HUDEP-2 (cell line): ENCODE results near the gene LCN6.
A peak's percentile ranks its signal among the peaks of the same experiment; 100 is the strongest.

ENCODE experiments used
- DNase-seq, 76 experiments: peaks; one replicate each; lab custom pipeline; 2025; ENCODE audit not compliant: unreplicated experiment in 76 of 76; lab: John Stamatoyannopoulos, UW

LCN6 gene

DNA sequence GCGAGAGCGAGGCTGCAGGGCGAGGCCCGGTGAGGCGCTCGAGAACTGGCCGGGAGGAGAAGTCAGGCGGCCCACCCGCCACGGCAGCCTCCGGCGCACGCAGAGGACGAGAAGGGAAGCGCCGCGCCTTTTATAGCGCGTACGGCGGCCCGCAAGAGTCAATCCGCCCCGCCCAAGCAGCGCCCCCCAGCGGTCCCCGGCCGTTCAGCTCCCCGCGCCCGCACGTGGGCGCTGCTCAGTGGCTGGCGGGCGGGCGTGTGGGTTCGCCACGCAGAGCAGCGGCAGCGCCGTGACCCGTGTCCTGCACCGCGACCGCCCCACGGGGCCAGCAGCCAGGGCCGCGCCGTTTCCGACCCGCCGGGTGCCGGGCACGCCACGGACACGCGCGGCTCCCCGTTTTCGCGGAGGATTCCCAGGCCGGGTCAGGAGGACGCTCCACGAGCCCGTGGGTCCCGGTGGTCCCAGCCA lies 20.2 kb downstream of the LCN6 start:
- peak in 73 of 76 experiments; percentile 38 to 91 (median 80) for DNase-seq

- DNase-seq: peak in 55 of 76 experiments; percentile 10 to 68 (median 42)
Measured at GRCh38 chr9:136726631-136727191, 21.6 kb downstream of the LCN6 start.

DNA sequence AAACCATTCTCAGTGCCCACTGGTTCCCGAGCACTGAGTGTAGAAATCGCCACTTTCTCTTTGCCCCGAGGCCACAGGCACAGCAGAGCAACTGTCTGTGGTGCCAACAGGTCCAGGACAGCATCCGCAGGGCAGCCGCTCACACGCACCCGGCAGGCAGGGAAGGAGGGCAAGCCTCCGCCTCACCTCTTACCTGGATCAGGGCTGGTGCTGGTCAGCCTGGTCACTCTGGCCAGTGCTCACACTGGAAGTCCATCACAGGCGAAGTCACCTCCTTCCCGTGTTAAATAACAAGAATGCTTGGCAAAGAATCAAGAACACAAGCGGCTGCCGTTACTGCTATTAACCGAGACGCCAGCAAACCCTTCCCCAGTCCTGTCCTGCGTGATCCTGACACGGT lies 22.2 kb downstream of the LCN6 start:
- no peak for DNase-seq

DNA sequence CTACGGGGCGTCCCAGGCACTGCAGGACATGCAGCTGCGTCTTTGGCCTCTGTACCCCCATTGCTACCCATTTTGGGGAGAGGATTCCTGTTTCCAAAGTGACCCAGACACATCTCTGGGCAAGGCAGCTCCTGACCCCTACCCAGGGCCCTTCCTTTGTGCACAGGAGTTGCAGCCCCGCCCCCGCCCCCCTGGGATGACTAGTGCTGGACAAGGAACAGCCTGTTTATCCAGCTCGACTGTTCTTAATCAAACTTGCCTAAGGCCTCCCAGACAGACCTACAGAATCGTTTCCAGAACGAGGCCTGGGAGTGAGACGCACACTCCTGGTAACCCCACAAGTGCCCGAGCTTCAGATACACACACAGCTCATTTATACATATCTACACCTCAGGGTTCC lies 22.7 kb downstream of the LCN6 start:
- no peak for DNase-seq

DNA sequence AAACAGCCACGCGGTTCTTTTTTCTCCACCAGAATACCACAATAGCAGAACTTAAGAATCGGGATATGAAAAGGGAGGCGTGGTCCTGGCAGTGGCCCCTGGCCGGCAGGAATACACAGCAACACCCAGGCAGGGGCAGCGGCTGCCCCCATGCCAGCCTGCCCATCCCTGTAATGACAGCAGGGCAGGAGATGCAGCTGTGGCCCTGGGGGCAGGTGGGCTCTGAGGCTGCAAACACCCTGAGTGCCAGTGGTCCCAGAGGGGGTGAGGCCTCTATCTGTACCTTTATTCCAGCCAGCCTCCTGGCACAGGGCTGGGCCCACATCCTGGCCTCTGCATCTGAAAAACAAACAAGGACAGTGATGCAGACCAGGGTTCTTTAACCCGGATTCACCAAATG lies 23.6 kb downstream of the LCN6 start:
- no peak for DNase-seq

DNA sequence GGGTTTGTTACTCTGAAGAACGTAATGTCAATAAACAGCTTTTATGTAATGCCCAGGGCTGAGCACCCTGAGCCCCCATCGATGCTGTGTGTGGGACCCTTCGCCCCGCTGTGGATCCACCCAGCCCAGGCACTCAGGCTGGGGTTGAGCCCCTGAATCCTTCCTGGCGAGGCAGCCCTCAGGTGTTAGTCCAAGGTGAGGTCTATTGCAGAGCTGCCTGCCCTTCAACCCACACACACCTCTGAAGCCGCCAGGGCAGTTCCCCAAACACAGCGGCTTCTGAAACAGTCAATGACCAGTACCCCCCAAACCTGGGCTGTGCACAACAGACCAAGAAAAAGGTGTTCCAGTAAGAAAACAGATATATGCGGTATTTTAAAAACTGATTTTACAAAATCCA lies 24.3 kb downstream of the LCN6 start:
- DNase-seq: no peak

GRCh38 chr9:136723362-136723976 lies 24.9 kb downstream of the LCN6 start:
- peak in 2 of 76 experiments; percentile 8 to 19 for DNase-seq

GRCh38 chr9:136722969-136723356 lies 25.4 kb downstream of the LCN6 start:
- peak in 10 of 76 experiments; percentile 10 to 49 (median 28) for DNase-seq

DNA sequence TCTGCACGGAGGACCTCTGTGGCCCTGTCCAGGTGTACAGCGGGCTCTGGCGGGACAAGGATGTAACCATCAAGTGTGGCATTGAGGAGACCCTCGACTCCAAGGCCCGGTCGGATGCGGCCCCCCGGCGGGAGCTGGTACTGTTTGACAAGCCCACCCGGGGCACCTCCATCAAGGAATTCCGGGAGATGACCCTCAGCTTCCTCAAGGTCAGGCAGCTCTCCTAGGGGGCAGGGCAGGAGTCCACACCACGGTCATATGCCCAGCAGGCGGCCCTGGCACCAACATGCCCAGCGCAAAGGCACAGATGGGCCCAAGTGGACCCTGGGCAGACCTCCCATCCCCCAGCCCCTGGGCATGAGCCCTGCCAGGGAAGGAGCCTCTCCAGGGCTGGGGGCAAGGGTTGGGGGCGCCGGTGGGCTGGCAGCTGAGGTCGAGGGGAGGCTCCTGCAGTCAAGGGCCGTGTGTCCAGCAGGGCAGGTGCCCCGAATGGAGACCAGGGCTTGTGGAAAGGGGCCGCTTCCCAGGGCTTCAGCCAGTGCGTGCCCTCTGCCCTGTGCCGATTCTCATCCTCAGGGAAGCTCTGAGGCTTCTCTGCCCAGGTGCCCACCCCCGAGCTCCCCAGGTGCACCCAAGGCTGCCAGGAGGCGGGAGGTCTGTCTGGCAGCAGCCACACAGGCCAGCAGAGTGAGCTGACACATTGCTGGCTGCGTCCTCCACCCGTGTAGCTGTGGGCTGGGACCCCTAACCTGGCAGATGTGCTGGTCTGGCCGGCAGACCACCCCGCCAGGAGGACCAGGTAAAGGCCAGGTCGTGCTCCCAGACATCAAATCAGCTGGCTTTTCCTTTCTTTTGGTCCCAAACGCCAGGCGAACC lies 26.0 kb downstream of the LCN6 start:
- DNase-seq: peak in 5 of 76 experiments; percentile 5 to 49 (median 33)

- peak in 9 of 76 experiments; percentile 19 to 49 (median 32) for DNase-seq
Measured at GRCh38 chr9:136721339-136722092, 26.8 kb downstream of the LCN6 start.

DNA sequence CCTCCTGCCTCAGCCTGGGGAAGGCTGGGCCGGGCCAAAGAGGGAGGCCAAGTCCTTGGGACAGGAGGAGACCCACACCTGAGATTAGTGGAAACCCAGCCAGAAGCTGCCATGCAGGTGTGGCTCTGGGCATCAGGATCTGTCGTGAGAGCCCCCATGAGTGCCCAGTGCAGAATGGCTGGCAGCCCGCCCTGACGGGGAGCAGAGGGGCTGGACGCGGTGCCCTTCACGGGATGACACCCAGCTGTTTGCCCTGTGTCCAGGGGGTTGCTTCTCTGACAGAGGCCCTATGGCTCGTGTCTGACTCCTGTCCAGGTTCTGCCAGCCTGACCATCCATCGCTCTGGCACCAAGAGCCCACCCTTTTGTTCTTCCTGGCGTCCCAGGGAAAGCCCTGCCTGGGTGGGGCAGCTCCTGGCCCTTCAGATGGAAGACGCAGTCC lies 27.4 kb downstream of the LCN6 start:
- no peak for DNase-seq

DNA sequence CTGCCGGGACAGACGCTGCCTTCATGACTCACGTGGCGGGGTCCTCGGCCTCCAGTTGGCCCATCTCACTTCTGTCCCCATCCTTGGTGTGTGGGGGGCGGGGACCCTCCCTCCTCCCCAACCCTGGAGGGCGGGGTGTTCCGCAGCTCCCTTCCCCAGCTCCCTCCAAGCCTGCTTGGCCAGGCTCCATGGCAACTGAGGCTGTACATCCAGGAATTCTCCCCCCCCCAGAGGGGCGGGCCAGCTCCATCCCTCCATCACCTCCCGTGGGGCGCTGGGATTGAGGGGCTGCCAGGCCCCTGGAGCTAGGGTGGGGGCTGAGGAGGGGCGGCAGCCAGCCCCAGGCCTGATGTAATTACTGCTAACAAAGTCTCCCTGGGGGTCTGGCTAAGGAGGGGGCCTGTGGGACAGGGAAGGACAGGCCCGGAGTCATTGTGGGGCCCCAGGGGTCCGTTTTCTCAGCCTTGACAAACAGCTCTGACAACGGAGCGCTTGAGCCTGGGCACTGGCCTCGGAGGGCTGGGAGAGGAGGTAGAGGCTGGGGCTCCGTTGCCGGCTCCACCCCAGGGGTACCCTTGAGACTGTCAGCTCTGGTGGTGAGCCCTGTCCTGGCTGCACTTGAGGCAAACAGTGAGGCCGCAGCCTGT lies 28.0 kb downstream of the LCN6 start:
- no peak for DNase-seq

DNA sequence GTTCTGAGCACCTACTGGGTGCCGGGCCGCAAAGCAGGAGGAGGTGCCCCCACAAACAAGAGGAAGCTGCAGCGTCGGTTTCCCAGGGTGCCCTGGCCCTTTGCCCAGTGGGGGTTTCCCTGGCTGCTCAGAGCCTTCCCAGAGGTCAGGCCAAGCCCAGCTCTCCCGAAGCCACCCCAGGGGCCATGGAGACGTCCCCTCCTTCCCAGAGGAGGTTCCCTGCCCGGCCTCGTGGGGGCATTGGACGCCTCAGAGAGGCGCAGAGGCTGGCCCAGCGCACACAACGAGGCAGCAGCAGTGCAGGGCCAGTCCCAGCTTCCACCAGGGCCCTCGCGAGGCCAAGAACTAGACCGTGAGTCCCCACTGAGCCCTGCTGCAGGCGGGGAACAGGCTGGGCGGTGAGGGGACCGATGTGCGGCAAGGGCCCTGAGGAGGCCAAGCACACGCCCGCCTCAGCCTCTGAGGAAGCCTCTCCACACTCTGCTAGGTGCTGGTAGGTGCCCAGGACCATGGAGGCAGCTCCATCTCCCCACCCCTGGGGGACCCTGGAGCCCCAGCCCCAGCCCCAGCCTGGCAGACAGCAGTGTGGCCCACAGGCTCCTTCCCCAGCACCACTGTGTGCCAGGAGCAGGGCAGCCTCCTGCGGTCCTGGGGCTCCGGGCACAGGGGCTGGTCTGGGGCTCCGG lies 29.0 kb downstream of the LCN6 start:
- DNase-seq: peak in 1 of 76 experiments; percentile 17

GRCh38 chr9:136718345-136719194 lies 29.8 kb downstream of the LCN6 start:
- DNase-seq: no peak

DNA sequence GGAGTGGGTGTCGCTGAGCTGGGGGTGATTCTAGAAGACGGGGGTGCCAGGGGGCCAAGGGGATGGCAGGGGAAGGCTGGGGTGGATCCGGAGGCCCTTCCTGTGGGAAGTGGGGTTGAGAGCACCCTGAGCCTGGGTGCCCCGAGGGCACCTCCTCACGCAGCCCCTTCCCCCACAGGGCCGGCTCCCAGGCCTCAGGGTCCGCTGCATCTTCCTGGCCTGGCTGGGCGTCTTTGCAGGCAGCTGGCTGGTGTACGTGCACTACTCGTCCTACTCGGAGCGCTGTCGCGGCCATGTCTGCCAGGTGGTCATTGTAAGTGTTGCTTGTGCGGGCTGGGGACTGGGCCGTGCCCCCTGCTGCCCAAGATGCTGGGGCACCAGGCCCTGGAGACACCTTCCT lies 30.9 kb downstream of the LCN6 start:
- DNase-seq: no peak

- no peak for DNase-seq
Measured at GRCh38 chr9:136714893-136715274, 33.4 kb downstream of the LCN6 start.

- no peak for DNase-seq
Measured at GRCh38 chr9:136714096-136714892, 34.0 kb downstream of the LCN6 start.

GRCh38 chr9:136713550-136713949 lies 34.8 kb downstream of the LCN6 start:
- DNase-seq: no peak
